Activated CD4-positive, alpha-beta T cell treated with anti-CD3 and anti-CD28 coated beads for 48 hours (primary cell): ENCODE results near the gene PPM1D.
"Not testable (repeated sequence)": the region's sequence is repeated elsewhere in the genome, so short reads cannot be mapped to it uniquely, and the experiment has no call there.

ENCODE experiments used
- DNase-seq: peaks from one replicate; pipeline ENCODE4 v3.0.0-alpha.2; 2020

The PPM1D gene

DNA sequence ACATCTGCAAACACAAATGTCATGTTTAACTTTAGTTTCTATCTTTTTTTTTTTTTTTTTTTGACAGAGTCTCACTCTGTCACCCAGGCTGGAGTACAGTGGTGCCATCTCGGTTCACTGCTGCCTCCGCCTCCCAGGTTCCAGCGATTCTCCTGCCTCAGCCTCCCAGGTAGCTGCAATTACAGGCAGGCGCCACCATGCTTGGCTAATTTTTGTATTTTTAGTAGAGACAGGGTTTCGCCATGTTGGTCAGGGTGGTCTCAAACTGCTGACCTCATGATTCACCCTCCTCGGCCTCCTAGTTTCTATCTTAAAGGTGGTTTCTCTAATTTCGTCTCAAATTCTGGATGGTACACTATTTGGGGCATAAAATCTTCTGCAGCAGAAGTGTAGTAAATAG is 5.8 kb upstream of the PPM1D start:
- DNase-seq: not testable (repeated sequence)

DNA sequence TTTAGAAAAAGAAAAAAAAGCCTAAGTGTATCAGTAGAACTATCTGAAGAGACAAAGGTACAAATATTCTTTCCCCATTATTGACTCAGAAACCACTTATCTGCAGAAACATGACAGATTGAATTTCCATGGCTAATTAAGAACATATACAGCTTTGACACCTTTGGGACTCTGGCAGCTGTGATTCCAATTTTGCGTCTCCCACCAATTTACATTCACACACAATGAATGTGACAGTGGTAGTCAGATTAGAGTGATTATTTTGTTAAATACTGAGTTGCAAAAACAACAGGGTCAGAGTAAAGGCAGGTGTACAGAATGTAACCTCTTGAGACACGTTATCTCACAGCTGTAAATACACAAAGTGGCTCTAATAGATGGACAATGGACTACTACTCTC is 5.3 kb upstream of the PPM1D start:
- DNase-seq: no peak

DNA sequence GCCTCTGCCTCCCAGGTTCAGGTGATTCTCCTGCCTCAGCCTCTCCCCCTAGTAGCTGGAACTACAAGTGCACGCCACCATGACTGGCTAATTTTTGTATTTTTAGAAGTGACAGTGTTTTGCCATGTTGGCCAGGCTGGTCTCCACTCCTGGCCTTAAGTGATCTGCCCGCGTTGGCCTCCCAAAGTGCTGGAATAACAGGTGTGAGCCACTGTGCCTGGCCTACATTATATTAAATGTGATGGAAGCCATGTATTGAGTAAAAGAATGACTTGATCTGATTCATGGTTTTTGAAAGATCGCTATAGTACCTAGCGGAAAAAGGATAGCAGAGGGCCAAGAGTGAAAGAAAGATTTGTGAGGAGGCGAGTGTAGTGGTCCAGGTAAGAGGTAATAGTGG is 2.7 kb upstream of the PPM1D start:
- no peak for DNase-seq

DNA sequence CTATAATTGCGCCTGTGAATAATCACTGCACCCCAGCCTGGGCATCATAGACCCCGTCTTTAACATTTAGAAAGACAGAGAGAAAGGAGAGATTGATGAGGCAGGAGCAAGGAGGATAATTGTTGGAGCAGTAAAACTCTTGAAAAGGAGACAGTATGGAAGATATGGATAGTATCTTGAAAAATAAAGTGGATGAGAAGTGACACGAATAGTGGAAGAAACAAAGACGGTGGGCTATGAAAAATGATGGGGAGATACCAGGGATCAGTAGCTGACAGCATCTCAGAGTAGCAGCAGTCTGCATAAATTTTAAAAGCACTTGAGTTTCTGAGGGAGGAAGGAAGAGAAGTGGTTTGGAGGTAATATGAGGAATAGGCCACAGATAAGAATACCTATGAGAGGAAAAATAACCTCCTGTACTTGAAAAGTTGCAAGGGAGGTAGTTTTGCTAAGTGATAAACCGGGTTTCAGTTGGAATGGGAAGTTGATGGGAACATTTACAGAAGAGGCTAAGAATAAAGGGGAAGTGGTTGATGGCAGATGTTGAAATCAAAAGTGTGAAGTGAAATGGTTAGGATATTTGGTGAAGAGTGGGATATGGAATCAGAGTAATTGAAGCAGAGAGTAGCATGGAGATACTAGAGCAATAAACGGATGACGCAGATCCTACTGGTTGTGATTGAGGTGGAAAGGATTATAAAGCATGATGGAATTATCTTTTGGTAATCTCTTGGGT is 1.8 kb upstream of the PPM1D start:
- DNase-seq: no peak

DNA sequence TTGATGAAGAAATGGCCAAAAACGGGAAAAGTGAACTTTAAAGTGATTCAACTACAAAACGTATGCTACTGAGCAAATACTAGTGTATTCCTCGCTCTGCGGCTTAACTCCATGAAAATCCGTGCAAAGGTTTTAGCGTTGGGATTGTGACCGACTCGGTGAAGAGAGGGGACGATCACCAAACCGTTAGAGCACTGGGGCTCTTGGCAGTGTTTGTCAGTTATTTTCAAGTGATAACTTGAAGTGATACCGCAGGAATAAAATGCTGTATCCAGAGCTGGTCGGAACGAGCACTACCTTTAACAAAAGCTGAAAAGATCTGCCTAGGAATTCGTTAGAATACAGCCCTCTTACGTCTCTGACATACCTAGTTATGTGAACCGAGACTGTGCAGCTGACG is 773 bp upstream of the PPM1D start:
- DNase-seq: no peak

DNA sequence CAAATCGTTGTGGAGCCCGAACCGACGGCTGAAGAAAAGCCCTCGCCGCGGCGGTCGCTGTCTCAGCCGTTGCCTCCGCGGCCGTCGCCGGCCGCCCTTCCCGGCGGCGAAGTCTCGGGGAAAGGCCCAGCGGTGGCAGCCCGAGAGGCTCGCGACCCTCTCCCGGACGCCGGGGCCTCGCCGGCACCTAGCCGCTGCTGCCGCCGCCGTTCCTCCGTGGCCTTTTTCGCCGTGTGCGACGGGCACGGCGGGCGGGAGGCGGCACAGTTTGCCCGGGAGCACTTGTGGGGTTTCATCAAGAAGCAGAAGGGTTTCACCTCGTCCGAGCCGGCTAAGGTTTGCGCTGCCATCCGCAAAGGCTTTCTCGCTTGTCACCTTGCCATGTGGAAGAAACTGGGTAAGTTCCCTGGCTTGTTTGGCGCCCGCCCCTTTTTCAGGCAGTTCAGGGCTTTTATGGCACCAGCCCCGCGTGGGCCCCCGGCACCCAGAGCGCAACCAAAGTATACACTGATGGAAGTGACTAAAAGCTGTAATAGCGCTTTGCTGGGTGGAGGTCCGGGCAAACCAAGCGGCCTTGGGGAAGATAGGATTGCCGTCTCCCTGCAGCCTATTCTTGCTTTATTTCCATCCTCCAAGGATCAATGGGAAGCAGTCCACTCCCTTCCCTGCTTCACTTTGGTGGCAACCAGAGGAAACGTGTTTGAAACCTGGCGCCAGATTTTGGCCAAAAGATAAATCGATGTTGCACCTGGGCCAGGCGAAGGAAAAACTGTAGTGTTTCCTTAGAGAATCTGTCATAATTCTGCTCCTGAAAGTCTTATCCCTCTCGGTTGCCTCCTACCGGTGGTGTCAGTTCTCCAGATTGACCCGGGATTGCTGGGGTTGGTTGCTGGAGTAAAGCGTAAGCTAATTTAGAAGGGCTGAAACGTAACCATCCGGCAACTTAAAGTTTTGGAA is 775 bp downstream of the PPM1D start:
- DNase-seq: peak; percentile 79

DNA sequence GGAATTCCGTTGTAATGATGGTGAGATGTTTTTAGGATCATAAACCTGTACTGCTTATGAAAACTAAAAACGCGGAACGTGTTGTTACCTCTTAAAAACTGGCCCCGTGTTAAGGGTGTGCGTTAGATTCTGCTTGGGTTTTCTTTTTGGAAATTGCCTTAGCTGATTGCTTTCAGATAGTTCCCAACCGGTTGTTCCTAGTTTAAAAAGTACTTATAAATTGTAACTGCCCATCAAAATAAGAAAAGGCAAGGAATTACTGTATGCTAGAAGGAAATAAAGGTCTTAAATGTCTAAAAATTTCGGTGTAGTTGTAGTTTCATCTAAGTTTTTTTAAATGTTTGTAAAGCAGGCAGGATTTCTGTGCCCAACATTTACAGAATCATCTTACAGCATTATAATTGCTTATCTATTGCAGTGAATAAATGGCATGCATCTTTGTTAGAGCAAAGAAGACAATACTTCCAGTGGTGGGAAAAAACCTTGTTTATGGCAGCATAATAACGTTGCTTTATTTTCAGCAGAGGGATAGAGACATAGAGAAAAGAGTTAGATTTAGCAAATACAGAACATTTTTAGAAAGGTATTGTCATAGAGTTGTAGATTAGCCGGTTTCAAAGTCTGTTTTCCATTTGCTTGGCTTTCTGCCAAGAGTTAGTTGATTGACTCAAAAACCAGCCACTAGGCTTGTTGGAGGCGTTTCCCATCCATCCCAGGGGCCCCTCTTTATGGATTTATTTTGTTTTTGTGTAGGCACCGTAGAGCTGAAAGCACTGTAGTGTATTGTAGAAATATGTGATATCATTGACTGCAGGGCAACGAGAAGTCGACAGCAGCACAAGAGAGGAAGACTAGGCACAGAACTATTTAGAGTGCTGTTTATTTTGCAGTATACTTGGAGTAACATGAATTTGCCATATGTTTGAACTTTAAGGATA is 1.7 kb downstream of the PPM1D start:
- DNase-seq: peak; percentile 53

DNA sequence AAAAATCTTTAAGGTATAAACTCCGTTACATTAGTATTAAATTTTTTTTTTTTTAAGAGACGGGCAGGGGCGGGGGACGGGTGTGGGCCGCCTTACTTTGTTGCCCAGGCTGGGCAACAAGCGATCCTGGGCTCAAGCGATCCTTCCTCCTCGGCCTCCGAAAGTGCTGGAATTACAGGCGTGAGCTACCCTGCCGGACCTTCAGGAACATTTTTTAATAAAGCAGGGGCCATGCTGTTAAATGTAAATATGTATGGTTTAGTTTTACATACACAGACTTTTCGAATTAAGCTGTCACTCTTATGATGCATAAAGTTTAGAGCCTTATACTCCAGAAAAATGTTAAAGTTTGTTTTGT is 2.4 kb downstream of the PPM1D start:
- DNase-seq: no peak

DNA sequence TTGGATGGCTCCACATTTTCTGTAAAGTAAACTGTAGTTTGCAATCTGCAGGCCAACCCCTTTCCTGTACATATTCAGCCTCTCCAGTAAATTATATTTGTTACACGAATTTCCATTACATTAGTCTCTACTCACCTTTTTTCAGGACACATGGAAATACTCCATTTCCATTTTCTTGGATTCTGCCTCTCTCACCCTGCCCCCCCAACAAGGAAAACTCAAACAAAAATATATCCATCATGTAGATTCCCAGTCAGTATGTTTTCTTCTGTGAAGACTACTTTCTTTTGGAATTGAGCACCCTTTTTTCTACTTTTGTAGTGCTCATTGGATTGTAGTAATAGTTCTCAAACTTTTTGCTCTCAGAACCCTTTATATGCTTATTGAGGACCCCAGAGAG is 2.9 kb downstream of the PPM1D start:
- no peak for DNase-seq

DNA sequence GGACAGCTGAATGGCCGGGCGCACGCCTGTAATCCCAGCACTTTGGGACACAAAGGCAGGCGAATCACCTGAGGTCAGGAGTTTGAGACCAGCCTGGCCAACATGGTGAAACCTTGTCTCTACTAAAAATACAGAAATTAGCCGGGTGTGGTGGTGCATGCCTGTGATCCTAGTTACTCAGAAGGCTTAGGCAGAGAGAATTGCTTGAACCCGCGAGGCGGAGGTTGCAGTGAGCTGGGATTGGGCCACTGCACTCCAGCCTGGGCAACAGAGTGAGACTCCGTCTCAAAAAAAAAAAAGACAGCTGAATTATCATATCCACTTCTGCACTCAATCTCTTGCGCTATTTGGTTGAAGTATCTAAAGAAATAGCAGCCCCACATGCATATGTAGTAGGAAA is 3.5 kb downstream of the PPM1D start:
- DNase-seq: not testable (repeated sequence)

DNA sequence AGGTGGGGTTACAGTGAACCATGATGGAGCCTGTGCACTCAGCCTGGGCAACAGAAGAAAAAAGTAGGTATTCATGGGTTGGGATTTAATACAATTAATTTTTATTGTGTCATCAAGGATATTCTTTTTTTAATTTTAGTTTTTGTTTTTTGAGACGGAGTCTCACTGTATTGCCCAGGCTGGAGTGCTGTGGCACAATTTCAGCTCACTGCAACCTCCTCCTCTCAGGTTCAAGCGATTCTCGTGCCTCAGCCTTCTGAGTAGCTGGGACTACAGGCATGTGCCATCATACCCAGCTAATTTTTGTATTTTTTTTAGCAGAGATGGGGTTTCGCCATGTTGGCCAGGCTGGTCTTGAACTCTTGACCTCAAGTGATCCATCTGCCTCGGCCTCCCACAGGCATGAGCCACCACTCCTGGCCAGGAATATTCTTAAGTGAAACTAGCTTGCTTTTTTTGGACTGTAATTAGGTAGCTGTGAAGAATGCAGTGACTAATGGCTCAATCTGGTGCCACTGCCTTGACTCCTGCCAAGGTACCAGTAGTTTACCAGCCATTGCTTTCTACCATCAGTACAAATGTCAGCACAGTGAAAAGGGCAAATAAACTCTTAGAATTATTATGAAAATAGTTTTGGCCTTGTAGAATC is 4.8 kb downstream of the PPM1D start:
- DNase-seq: no peak

DNA sequence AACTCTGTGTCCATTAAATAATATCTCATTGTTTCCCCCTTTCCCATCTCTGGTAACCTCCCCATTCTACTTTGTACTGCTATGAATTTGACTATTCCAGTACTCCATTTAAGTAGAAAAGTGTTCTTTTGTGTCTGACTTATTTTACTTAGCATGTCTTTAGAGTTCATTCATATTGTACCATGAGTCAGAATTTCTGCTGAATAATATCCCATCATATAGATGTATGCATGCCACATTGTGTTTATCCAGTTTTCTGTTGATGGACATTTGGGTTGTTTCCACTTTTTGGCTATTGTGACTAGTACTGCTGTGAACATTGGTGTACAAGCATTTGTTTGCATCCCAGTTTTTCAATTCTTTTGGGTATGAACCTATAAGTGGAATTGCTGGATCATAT is 6.0 kb downstream of the PPM1D start:
- no peak for DNase-seq

DNA sequence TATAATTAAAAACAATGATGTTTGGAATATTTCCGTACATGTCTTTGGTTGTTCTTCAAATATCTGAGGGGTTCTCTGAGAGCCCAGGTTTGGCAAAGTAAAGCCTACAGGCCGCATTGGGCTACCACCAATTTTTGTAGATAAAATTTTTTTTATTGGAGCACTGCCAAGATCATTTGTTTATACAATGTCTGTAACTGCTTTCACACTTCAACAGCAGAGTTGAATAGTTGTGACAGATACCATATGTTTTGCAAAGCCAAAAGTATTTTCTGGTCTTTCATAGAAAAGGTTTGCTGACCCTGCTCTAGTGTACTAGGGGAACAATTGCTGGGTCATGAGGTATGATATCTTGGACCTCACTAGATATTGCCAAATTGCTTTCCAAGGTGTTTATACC is 10.5 kb downstream of the PPM1D start:
- no peak for DNase-seq

DNA sequence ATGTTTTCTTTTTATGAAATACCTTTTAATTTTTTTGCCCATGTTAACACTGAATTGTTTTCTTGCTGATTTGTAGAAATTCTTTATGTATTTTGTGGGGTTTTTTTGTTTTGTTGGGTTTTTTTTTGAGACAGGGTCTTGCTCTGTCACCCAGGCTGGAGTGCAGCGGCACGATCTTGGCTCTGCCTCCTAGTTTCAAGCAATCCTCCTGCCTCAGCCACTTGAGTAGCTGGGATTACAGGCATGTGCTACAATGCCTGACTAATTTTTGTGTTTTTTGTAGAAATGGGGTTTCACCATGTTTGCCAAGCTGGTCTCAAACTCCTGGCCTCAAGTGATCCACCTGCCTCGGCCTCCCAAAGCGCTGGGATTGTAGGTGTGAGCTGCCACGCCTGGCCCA is 11.3 kb downstream of the PPM1D start:
- DNase-seq: not testable (repeated sequence)

DNA sequence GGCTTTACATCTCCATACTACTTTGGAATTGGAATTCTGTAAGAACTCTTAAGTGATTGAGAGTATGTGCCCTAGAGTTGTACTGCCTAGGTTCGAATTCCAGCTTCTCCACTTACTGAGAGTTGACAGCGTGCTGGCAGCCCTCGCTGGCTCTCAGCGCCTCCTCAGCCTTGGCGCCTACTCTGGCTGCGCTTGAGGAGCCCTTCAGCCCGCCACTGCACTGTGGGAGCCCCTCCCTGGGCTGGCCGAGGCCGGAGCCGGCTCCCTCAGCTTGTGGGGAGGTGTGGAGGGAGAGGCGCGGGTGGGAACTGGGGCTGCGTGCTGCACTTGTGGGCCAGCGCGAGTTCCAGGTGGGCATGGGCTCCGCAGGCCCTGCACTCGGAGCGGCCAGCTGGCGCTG is 13.3 kb downstream of the PPM1D start:
- DNase-seq: no peak

DNA sequence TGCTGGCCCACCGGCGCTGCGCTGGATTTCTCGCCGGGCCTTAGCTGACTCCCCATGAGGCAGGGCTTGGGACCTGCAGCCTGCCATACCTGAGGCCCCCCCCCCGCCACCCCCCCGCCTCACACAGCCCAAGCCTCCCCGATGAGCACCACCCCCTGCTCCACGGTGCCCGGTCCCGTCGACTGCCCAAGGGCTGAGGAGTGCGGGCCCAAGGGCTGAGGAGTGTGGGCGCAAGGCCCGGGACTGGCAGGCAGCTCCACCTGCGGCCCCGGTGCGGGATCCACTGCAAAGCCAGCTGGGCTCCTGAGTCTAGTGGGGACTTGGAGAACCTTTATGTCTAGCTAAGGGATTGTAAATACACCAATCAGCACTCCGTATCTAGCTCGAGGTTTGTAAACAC is 13.8 kb downstream of the PPM1D start:
- not testable (repeated sequence) for DNase-seq

DNA sequence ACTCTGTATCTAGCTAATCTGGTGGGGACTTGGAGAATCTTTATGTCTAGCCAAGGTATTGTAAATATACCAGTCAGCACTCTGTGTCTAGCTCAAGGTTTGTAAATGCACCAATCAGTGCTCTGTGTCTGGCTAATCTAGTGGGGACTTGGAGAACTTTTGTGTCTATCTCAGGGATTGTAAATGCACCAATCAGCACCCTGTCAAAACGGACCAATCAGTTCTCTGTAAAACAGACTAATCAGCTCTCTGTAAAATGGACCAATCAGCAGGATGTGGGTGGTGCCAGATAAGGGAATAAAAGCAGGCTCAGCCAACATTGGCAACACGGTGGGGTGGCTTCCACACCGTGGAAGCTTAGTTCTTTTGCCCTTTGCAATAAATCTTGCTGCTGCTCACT is 14.3 kb downstream of the PPM1D start:
- not testable (repeated sequence) for DNase-seq

DNA sequence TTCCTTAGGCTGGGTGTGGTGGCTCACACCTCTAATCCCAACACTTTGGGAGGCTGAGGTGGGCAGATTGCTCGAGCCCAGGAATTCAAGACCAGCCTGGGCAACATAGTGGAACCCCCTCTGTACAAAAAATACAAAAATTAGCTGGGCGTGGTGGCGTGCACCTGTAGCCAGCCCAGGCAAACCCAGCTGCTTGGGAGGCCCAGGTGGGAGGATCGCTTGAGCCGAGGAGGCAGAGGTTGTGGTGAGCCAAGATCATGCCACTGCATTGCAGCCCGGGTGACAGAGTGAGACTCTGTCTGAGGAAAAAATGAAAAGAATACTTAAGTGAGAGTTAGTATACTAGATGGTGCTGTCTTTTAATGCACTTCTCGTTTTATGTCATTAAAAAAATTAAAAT is 15.1 kb downstream of the PPM1D start:
- DNase-seq: no peak

DNA sequence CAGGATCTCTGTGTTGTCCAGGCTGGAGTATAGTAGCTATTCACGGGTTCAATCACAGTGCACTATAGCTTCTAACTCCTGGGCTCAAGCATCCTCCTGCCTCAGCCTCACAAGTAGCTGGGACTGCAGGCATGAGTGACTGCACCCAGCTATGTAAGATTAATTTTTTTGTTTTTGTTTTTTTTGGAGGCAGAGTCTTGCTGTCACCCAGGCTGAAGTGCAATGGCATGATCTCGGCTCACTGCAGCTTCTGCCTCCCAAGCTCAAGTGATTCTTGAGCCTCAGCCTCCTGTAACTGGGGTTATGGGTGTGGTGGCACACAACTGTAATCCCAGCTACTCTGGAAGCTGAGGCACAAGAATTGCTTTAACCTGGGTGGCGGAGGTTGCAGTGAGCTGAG is 15.8 kb downstream of the PPM1D start:
- DNase-seq: no peak

DNA sequence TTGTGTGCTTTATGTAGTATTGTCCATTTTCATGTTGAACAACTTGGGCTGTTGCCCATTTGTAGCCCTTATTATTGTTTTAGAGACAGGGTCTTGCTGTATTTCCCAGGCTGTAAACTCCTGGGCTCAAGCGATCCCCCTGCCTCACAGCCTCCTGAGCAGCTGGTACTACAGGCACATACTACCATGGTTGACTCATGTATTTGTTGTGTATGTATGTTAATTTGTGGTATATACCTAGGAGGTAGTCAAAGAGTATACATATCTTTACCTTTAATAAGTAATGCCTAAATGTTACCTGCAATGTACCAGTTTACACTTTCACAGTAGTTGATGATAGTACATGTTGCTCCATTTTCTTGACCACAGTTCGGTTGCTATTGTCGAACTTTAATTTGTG is 18.1 kb downstream of the PPM1D start:
- no peak for DNase-seq

DNA sequence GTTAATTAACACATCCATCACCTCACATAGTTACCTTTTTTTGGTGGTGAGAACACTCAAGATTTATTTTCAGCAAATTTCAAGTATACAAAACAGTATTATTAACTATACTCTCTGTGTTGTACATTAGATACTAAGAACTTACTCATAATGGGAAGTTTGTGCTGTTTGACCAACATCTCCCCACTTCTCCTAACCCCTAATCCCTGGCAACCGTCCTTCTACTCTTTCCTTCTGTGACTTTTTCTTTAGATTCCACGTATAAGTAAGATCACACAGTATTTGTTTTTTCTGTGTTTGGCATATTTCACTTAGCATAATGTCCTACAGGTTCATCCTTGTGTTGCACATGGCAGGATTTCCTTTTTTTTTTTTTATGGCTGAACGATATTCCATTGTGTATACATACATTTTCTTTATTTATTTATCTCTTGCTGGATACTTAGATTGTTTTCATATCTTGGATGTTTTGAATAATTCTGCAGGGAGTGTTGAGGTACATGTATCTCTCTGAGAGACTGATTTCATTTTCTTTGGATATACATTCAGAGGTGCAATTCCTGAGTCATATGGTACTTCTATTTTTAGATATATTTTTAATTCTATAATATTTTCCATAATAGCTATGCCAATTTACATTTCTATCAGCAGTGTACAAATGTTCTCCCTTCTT is 19.0 kb downstream of the PPM1D start:
- no peak for DNase-seq

DNA sequence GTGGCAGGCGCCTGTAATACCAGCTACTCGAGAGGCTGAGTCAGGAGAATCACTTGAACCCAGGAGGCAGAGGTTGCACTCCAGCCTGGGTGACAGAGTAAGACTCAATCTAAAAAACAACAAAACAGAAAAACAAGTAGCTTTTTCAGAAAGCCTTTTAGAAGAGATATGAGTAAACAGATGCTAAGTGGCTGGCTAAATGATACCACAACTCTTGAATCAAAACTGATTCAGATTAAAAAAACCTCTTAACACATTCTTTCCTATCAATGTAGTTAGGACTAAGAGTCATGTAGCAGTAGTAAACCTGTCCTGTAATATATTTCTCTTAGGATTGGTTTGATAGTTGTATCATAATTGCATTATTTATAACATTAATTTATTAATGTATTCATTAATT is 23.0 kb downstream of the PPM1D start:
- DNase-seq: no peak
